ENCODE data around the gene EN2.

DNA sequence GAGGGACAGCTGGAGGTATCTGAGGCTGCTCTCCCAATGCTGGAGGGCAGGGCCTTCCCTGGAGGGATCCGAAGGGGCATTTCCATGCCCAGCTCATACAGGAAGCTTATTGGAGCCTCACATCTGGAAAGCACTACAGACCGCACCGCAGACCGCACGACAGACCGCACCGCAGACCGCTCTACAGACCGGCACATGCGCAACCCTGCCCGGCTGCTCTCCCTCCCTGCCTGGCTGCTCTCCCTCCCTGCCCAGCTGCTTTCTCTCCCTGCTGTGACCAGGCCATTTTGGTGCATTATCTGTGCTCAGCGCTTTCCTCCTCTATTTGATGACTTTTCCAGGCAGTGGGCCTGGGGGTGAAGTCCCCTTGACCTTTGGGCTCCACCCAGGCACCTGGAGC, 39.6 kb upstream of the EN2 start:
- TF ChIP-seq SIN3A (IDR thresholded peaks at IDR 0.05; ENCODE audit: borderline replicate concordance, insufficient read depth, low read depth, low read length): no peak
- TF ChIP-seq, protein P1, sequence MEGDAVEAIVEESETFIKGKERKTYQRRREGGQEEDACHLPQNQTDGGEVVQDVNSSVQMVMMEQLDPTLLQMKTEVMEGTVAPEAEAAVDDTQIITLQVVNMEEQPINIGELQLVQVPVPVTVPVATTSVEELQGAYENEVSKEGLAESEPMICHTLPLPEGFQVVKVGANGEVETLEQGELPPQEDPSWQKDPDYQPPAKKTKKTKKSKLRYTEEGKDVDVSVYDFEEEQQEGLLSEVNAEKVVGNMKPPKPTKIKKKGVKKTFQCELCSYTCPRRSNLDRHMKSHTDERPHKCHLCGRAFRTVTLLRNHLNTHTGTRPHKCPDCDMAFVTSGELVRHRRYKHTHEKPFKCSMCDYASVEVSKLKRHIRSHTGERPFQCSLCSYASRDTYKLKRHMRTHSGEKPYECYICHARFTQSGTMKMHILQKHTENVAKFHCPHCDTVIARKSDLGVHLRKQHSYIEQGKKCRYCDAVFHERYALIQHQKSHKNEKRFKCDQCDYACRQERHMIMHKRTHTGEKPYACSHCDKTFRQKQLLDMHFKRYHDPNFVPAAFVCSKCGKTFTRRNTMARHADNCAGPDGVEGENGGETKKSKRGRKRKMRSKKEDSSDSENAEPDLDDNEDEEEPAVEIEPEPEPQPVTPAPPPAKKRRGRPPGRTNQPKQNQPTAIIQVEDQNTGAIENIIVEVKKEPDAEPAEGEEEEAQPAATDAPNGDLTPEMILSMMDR (IDR thresholded peaks at IDR 0.05): no peak
- TF ChIP-seq, protein P2, sequence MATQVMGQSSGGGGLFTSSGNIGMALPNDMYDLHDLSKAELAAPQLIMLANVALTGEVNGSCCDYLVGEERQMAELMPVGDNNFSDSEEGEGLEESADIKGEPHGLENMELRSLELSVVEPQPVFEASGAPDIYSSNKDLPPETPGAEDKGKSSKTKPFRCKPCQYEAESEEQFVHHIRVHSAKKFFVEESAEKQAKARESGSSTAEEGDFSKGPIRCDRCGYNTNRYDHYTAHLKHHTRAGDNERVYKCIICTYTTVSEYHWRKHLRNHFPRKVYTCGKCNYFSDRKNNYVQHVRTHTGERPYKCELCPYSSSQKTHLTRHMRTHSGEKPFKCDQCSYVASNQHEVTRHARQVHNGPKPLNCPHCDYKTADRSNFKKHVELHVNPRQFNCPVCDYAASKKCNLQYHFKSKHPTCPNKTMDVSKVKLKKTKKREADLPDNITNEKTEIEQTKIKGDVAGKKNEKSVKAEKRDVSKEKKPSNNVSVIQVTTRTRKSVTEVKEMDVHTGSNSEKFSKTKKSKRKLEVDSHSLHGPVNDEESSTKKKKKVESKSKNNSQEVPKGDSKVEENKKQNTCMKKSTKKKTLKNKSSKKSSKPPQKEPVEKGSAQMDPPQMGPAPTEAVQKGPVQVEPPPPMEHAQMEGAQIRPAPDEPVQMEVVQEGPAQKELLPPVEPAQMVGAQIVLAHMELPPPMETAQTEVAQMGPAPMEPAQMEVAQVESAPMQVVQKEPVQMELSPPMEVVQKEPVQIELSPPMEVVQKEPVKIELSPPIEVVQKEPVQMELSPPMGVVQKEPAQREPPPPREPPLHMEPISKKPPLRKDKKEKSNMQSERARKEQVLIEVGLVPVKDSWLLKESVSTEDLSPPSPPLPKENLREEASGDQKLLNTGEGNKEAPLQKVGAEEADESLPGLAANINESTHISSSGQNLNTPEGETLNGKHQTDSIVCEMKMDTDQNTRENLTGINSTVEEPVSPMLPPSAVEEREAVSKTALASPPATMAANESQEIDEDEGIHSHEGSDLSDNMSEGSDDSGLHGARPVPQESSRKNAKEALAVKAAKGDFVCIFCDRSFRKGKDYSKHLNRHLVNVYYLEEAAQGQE (IDR thresholded peaks at IDR 0.05; ENCODE audit: insufficient read depth in 1 of 2, low read depth in 2 of 2, low read length in 1 of 2): no peak

Data from Panc1 (cell line).